Measurements from ENCODE around the gene THSD4. TPM values are rescaled to one million over a fixed set of nuclear protein-coding genes. Genes with fewer than 3 reads are reported as not detected.

THSD4 gene
- total RNA-seq, 3 donors from 2014 or later: 18.3 to 46.2 (median 27.1) TPM

GRCh38 chr15:71425388-71425787 is 310.1 kb downstream of the THSD4 start:
- Histone ChIP-seq H3K36me3 (ENCODE audit: low read depth) (no peaks in the 10 kb centered on the region), H3K4me3 (no peak overlapping the region), H3K4me1 (ENCODE audit: low read depth) (no peaks in the 10 kb centered on the region), H3K9me3 (no peaks in the 10 kb centered on the region)
- ATAC-seq (no peak), DNase-seq (no peak)
- intact Hi-C loops (cut with DNase I, micrococcal nuclease): no loop called here
- no peak for TF ChIP-seq CTCF (IDR thresholded peaks at IDR 0.05)

- no peaks in the 10 kb centered on the region for H3K36me3 ChIP-seq (ENCODE audit: low read depth)
- no peak for DNase-seq
- no peak for TF ChIP-seq CTCF (IDR thresholded peaks at IDR 0.05)
- no peak overlapping the region for H3K4me3 ChIP-seq
- H3K9me3 ChIP-seq: no peaks in the 10 kb centered on the region
- intact Hi-C loops (cut with DNase I, micrococcal nuclease): no loop called here
- ATAC-seq: no peak
- no peaks in the 10 kb centered on the region for H3K4me1 ChIP-seq (ENCODE audit: low read depth)
Measured at GRCh38 chr15:71426792-71427191, 311.5 kb downstream of the THSD4 start.

GRCh38 chr15:71430782-71431181 is 315.5 kb downstream of the THSD4 start:
- intact Hi-C loops (cut with DNase I, micrococcal nuclease): no loop called here
- TF ChIP-seq CTCF (IDR thresholded peaks at IDR 0.05): no peak

GRCh38 chr15:71431343-71432336 is 316.4 kb downstream of the THSD4 start:
- Histone ChIP-seq H3K9me3 (no peaks in the 10 kb centered on the region), H3K4me1 (ENCODE audit: low read depth) (no peaks in the 10 kb centered on the region), H3K4me3 (no peak overlapping the region), H3K36me3 (ENCODE audit: low read depth) (no peaks in the 10 kb centered on the region)
- DNase-seq (no peak), ATAC-seq (no peak)
- no peak for TF ChIP-seq CTCF (IDR thresholded peaks at IDR 0.05)
- intact Hi-C loops (cut with DNase I, micrococcal nuclease): no loop called here

More at GRCh38 chr15:71430782-71431181, 315.5 kb downstream of the THSD4 start:
- DNase-seq (no peak), ATAC-seq (no peak)
- Histone ChIP-seq H3K36me3 (ENCODE audit: low read depth) (no peaks in the 10 kb centered on the region), H3K4me1 (ENCODE audit: low read depth) (no peaks in the 10 kb centered on the region), H3K9me3 (no peaks in the 10 kb centered on the region), H3K4me3 (no peak overlapping the region)

GRCh38 chr15:71433402-71433801 is 318.1 kb downstream of the THSD4 start:
- H3K4me1 ChIP-seq (ENCODE audit: low read depth): no peaks in the 10 kb centered on the region
- no peaks in the 10 kb centered on the region for H3K36me3 ChIP-seq (ENCODE audit: low read depth)
- H3K4me3 ChIP-seq: no peak overlapping the region
- intact Hi-C loops (cut with DNase I, micrococcal nuclease): no loop called here
- TF ChIP-seq CTCF (IDR thresholded peaks at IDR 0.05): no peak
- H3K9me3 ChIP-seq: no peaks in the 10 kb centered on the region
- ATAC-seq: peak; percentile 56
- DNase-seq: no peak

Measured in mucosa of descending colon (tissue), 3 donors.